Activated CD4-positive, alpha-beta T cell treated with anti-CD3 and anti-CD28 coated beads, Interleukin-2, amount 10 ng/mL, durations not matched to agents 24 days and 14 days (primary cell): ENCODE results near the gene ORC5. TPM values are rescaled to one million over a fixed set of nuclear protein-coding genes. Genes with fewer than 3 reads are reported as not detected.

ENCODE experiments used
- DNase-seq: peaks from one replicate; pipeline ENCODE4 v3.0.0; 2022
- H3K27ac Mint-ChIP-seq: one replicate; pipeline ENCODE4 v1.8.0; 2022; ENCODE audit warnings: mild to moderate bottlenecking, mixed read lengths
- H3K27me3 Mint-ChIP-seq: one replicate; pipeline ENCODE4 v1.8.0; 2022; ENCODE audit warnings: mixed read lengths
- H3K36me3 Mint-ChIP-seq: one replicate; pipeline ENCODE4 v1.8.0; 2022; ENCODE audit warnings: low read depth, mild to moderate bottlenecking, mixed read lengths
- H3K4me1 Mint-ChIP-seq: one replicate; pipeline ENCODE4 v1.8.0; 2021; ENCODE audit warnings: mixed read lengths
- H3K4me3 Mint-ChIP-seq: one replicate; pipeline ENCODE4 v1.8.0; 2022; ENCODE audit warnings: mild to moderate bottlenecking, moderate library complexity, mixed read lengths
- H3K9me3 Mint-ChIP-seq: one replicate; pipeline ENCODE4 v1.8.0; 2021; ENCODE audit warnings: mixed read lengths
- intact Hi-C: fragments of 100-400 bp; cut with micrococcal nuclease; formaldehyde crosslinking; loops from one replicate; pipeline ENCODE4 v1.15.1; 2023
- total RNA-seq: library from RNA; stranded (reverse); gene quantifications from 2 replicates; pipeline ENCODE4 v1.2.3, GENCODE V29; 2022

The ORC5 gene
- total RNA-seq, 1 donor from 2014 or later: 35.8 TPM

GRCh38 chr7:104174798-104175197 lies 33.0 kb downstream of the ORC5 start:
- Mint-ChIP-seq H3K4me1 (no peaks in the 10 kb centered on the region), H3K4me3 (no peak overlapping the region), H3K27me3 (no peaks in the 10 kb centered on the region), H3K36me3 (peaks cover 33% of the 10 kb centered on the region), H3K9me3 (peaks cover 3% of the 10 kb centered on the region), H3K27ac (no peak overlapping the region)
- intact Hi-C loops: no loop called here
- DNase-seq: no peak

GRCh38 chr7:104162081-104162480 lies 45.7 kb downstream of the ORC5 start:
- DNase-seq: no peak
- H3K4me1 Mint-ChIP-seq: no peaks in the 10 kb centered on the region
- intact Hi-C loops: no loop called here
- no peaks in the 10 kb centered on the region for H3K27me3 Mint-ChIP-seq
- H3K36me3 Mint-ChIP-seq: peaks cover 16% of the 10 kb centered on the region
- no peak overlapping the region for H3K4me3 Mint-ChIP-seq
- no peak overlapping the region for H3K27ac Mint-ChIP-seq
- no peaks in the 10 kb centered on the region for H3K9me3 Mint-ChIP-seq

GRCh38 chr7:104161244-104161643 lies 46.6 kb downstream of the ORC5 start:
- H3K9me3 Mint-ChIP-seq: no peaks in the 10 kb centered on the region
- peaks cover 13% of the 10 kb centered on the region for H3K36me3 Mint-ChIP-seq
- no peaks in the 10 kb centered on the region for H3K27me3 Mint-ChIP-seq
- no peak overlapping the region for H3K4me3 Mint-ChIP-seq
- intact Hi-C loops: no loop called here
- H3K4me1 Mint-ChIP-seq: no peaks in the 10 kb centered on the region
- H3K27ac Mint-ChIP-seq: no peak overlapping the region
- no peak for DNase-seq

- H3K27ac Mint-ChIP-seq: no peak overlapping the region
- intact Hi-C loops: loop anchor here (1.0 kb wide), 1 partner anchor 587 kb away; no protein-coding TSS in a partner anchor
- no peak for DNase-seq
- no peak overlapping the region for H3K4me3 Mint-ChIP-seq
- peaks cover 13% of the 10 kb centered on the region for H3K36me3 Mint-ChIP-seq
- no peaks in the 10 kb centered on the region for H3K27me3 Mint-ChIP-seq
- H3K4me1 Mint-ChIP-seq: no peaks in the 10 kb centered on the region
- no peaks in the 10 kb centered on the region for H3K9me3 Mint-ChIP-seq
These were observed 47.4 kb downstream of the ORC5 start for GRCh38 chr7:104160375-104160774.

GRCh38 chr7:104156842-104157277 lies 51.0 kb downstream of the ORC5 start:
- H3K36me3 Mint-ChIP-seq: peaks cover 10% of the 10 kb centered on the region
- H3K27me3 Mint-ChIP-seq: no peaks in the 10 kb centered on the region
- H3K4me3 Mint-ChIP-seq: no peak overlapping the region
- no peaks in the 10 kb centered on the region for H3K4me1 Mint-ChIP-seq
- H3K27ac Mint-ChIP-seq: no peak overlapping the region
- no peaks in the 10 kb centered on the region for H3K9me3 Mint-ChIP-seq
- intact Hi-C loops: loop anchor here (2.0 to 10.0 kb wide), 2 partner anchors 50 to 162 kb away; no protein-coding TSS in a partner anchor
- no peak for DNase-seq

- DNase-seq: no peak
- no peak overlapping the region for H3K27ac Mint-ChIP-seq
- H3K27me3 Mint-ChIP-seq: no peaks in the 10 kb centered on the region
- peaks cover 7% of the 10 kb centered on the region for H3K36me3 Mint-ChIP-seq
- intact Hi-C loops: loop anchor here (10.0 kb wide), 1 partner anchor 158 kb away; no protein-coding TSS in a partner anchor
- H3K9me3 Mint-ChIP-seq: no peaks in the 10 kb centered on the region
- H3K4me1 Mint-ChIP-seq: no peaks in the 10 kb centered on the region
- no peak overlapping the region for H3K4me3 Mint-ChIP-seq
These were observed 54.5 kb downstream of the ORC5 start for GRCh38 chr7:104153287-104153686.

- Mint-ChIP-seq H3K27me3 (no peaks in the 10 kb centered on the region), H3K9me3 (no peaks in the 10 kb centered on the region), H3K4me1 (no peaks in the 10 kb centered on the region), H3K27ac (no peak overlapping the region), H3K36me3 (peaks cover 7% of the 10 kb centered on the region), H3K4me3 (no peak overlapping the region)
- intact Hi-C loops: loop anchor here (10.0 kb wide), 1 partner anchor 158 kb away; no protein-coding TSS in a partner anchor
- DNase-seq: no peak
These were observed 55.3 kb downstream of the ORC5 start for GRCh38 chr7:104152468-104152867.

- intact Hi-C loops: loop anchor here (10.0 kb wide), 1 partner anchor 156 kb away; no protein-coding TSS in a partner anchor
- Mint-ChIP-seq H3K4me1 (no peaks in the 10 kb centered on the region), H3K27me3 (no peaks in the 10 kb centered on the region), H3K36me3 (peaks cover 7% of the 10 kb centered on the region), H3K9me3 (no peaks in the 10 kb centered on the region), H3K27ac (no peak overlapping the region), H3K4me3 (no peak overlapping the region)
- no peak for DNase-seq
These were observed 57.3 kb downstream of the ORC5 start for GRCh38 chr7:104150470-104150869.

- Mint-ChIP-seq H3K4me3 (no peak overlapping the region), H3K9me3 (no peaks in the 10 kb centered on the region), H3K36me3 (peaks cover 7% of the 10 kb centered on the region), H3K27me3 (no peaks in the 10 kb centered on the region), H3K27ac (no peak overlapping the region), H3K4me1 (no peaks in the 10 kb centered on the region)
- no peak for DNase-seq
- intact Hi-C loops: loop anchor here (10.0 kb wide), 1 partner anchor 155 kb away; no protein-coding TSS in a partner anchor
These were observed 58.0 kb downstream of the ORC5 start for GRCh38 chr7:104149822-104150221.

GRCh38 chr7:104142147-104142546 lies 65.7 kb downstream of the ORC5 start:
- Mint-ChIP-seq H3K27me3 (no peaks in the 10 kb centered on the region), H3K9me3 (no peaks in the 10 kb centered on the region), H3K27ac (no peak overlapping the region), H3K4me3 (no peak overlapping the region), H3K36me3 (peaks cover 9% of the 10 kb centered on the region), H3K4me1 (peaks cover 2% of the 10 kb centered on the region)
- intact Hi-C loops: no loop called here
- DNase-seq: no peak

GRCh38 chr7:104137971-104138370 lies 69.8 kb downstream of the ORC5 start:
- DNase-seq: no peak
- H3K36me3 Mint-ChIP-seq: peaks cover 16% of the 10 kb centered on the region
- H3K4me3 Mint-ChIP-seq: no peak overlapping the region
- H3K27me3 Mint-ChIP-seq: no peaks in the 10 kb centered on the region
- intact Hi-C loops: no loop called here
- H3K27ac Mint-ChIP-seq: no peak overlapping the region
- H3K4me1 Mint-ChIP-seq: peaks cover 7% of the 10 kb centered on the region
- H3K9me3 Mint-ChIP-seq: no peaks in the 10 kb centered on the region

- Mint-ChIP-seq H3K4me1 (peaks cover 7% of the 10 kb centered on the region), H3K36me3 (peaks cover 16% of the 10 kb centered on the region), H3K27ac (peak overlapping the region; percentile 16), H3K4me3 (no peak overlapping the region), H3K27me3 (no peaks in the 10 kb centered on the region), H3K9me3 (no peaks in the 10 kb centered on the region)
- intact Hi-C loops: no loop called here
- DNase-seq: no peak
These were observed 70.3 kb downstream of the ORC5 start for GRCh38 chr7:104137511-104137910.

- peaks cover 7% of the 10 kb centered on the region for H3K4me1 Mint-ChIP-seq
- H3K9me3 Mint-ChIP-seq: no peaks in the 10 kb centered on the region
- H3K4me3 Mint-ChIP-seq: no peak overlapping the region
- no peak for DNase-seq
- no peaks in the 10 kb centered on the region for H3K27me3 Mint-ChIP-seq
- peaks cover 14% of the 10 kb centered on the region for H3K36me3 Mint-ChIP-seq
- intact Hi-C loops: no loop called here
- no peak overlapping the region for H3K27ac Mint-ChIP-seq
These were observed 70.8 kb downstream of the ORC5 start for GRCh38 chr7:104136981-104137380.

GRCh38 chr7:104136561-104136960 lies 71.3 kb downstream of the ORC5 start:
- Mint-ChIP-seq H3K27ac (peak overlapping the region; percentile 85), H3K4me1 (peaks cover 7% of the 10 kb centered on the region), H3K9me3 (no peaks in the 10 kb centered on the region), H3K36me3 (peaks cover 17% of the 10 kb centered on the region), H3K4me3 (no peak overlapping the region), H3K27me3 (no peaks in the 10 kb centered on the region)
- no peak for DNase-seq
- intact Hi-C loops: no loop called here
